ENCODE measurements around the gene PRR11. TPM values are rescaled to one million over a fixed set of nuclear protein-coding genes. Genes with fewer than 3 reads are reported as not detected.

PRR11 gene
- total and polyA plus RNA-seq, 2 of the 4 experiments (the other 2 are of a cell fraction): 8.6 to 24.0 TPM

DNA sequence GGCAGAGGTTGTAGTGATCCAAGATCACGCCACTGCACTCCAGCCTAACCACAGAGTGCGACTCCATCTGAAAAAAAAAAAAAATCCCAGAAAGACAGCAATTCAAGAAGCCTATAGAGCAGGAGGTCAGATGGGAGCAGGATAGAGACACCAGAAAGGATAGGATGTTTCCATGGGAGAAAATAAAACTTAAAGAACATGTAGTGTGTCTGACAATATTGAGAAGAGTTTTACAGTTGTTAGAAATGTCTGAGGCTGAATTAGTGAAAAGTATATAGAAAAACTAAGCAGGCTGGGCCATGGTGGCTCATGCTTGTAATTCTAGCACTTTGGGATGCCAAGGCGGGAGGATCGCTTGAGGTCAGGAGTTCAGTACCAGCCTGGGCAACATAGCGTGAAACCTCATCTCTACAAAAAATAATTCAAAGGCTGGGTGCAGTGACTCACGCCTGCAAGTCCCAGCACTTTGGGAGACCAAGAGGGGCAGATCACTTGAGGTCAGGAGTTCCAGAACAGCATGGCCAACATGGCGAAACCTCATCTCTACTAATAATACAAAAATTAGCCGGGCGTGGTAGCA is 33.6 kb upstream of the PRR11 start:
- Histone ChIP-seq H4K5ac (ENCODE audit: low read depth, low read length) (no peak overlapping the region), H3K18ac (ENCODE audit: low read depth, low read length) (no peak overlapping the region), H4K91ac (ENCODE audit: insufficient read depth, low read depth, low read length) (no peak overlapping the region), H3K9ac (ENCODE audit: low read depth, low read length) (no peak overlapping the region), H3K27me3 (ENCODE audit: control insufficient read depth, insufficient read depth, low read length) (no peaks in the 10 kb centered on the region), H3K4me3 (ENCODE audit: insufficient read depth, low read depth, low read length) (no peak overlapping the region), H2BK15ac (ENCODE audit: low read depth, low read length) (no peak overlapping the region), H3K23ac (ENCODE audit: low read depth, low read length) (no peak overlapping the region), H2BK5ac (ENCODE audit: low read depth, low read length, poor library complexity, severe bottlenecking) (no peak overlapping the region), H3K14ac (replicated peaks; ENCODE audit: low read depth, low read length) (no peak overlapping the region), H3K9me3 (ENCODE audit: control insufficient read depth, insufficient read depth, low read length) (no peaks in the 10 kb centered on the region), H2BK20ac (ENCODE audit: low read depth, low read length) (no peak overlapping the region), H3K79me1 (ENCODE audit: low read depth in 1 of 2, low read length in 2 of 2) (peaks cover 10 to 31% of the 10 kb centered on the region in 2 experiments), H4K8ac (ENCODE audit: low read depth in 2 of 2, low read length in 2 of 2) (no peak overlapping the region), H3K56ac (ENCODE audit: extremely low read depth, insufficient read depth, low read length) (no peak overlapping the region), H2AFZ (replicated peaks; ENCODE audit: low read length, poor library complexity) (no peak overlapping the region), H3K27ac (ENCODE audit: insufficient read depth, low read length) (no peak overlapping the region), H4K20me1 (ENCODE audit: insufficient read depth, low read length) (peaks cover 3% of the 10 kb centered on the region; the same call in 1 of the 2 replicates), H3K36me3 (ENCODE audit: control insufficient read depth, insufficient read depth, low read length) (peaks cover 4% of the 10 kb centered on the region), H3K4me1 (ENCODE audit: control insufficient read depth, insufficient read depth, low read length) (no peaks in the 10 kb centered on the region), H2BK120ac (ENCODE audit: low read depth, low read length) (no peak overlapping the region), H3K9me1 (ENCODE audit: insufficient read depth, low read length) (0 out of 2 replicates have a peak, but pooled peaks cover 2% of the 10 kb centered on the region), H2AK5ac (ENCODE audit: low read depth, low read length) (no peak overlapping the region), H2AK9ac (replicated peaks; ENCODE audit: low read depth, low read length, poor library complexity) (no peak overlapping the region), H3K4ac (ENCODE audit: low read depth, low read length) (no peak overlapping the region), H3K4me2 (ENCODE audit: low read depth, low read length) (no peak overlapping the region)
- CTCF ChIA-PET: no interaction called here
- ATAC-seq (ENCODE audit: low read depth) (no peak), DNase-seq (no peak)
- POLR2A ChIA-PET (ENCODE audit: unreplicated experiment): interaction anchor here (0.5 kb wide), 1 partner anchor 32 kb away, joined by 5 read pairs; no protein-coding TSS in a partner anchor
- TF ChIP-seq CHD1 (IDR thresholded peaks at IDR 0.05; ENCODE audit: low read depth, low read length) (no peak), NFE2L2 (IDR thresholded peaks at IDR 0.05; ENCODE audit: low read depth, low read length) (no peak), CEBPB (IDR thresholded peaks at IDR 0.05; ENCODE audit: low read depth, low read length) (no peak), POLR2A (IDR thresholded peaks at IDR 0.05; ENCODE audit: low read depth, low read length) (no peak), RFX5 (IDR thresholded peaks at IDR 0.05; ENCODE audit: low read depth, low read length) (no peak), FOS (IDR thresholded peaks at IDR 0.05; ENCODE audit: low read depth, low read length) (no peak), RCOR1 (IDR thresholded peaks at IDR 0.05; ENCODE audit: insufficient replicate concordance, low read length) (no peak), BHLHE40 (IDR thresholded peaks at IDR 0.05; ENCODE audit: low read depth, low read length) (no peak), SMC3 (IDR thresholded peaks at IDR 0.05; ENCODE audit: low read depth, low read length) (no peak), RAD21 (IDR thresholded peaks at IDR 0.05; ENCODE audit: low read length) (no peak), MAFK (IDR thresholded peaks at IDR 0.05; ENCODE audit: low read depth, low read length) (no peak), MAZ (IDR thresholded peaks at IDR 0.05; ENCODE audit: borderline replicate concordance, low read depth, low read length) (no peak), MXI1 (IDR thresholded peaks at IDR 0.05; ENCODE audit: borderline replicate concordance, low read depth, low read length) (no peak)
- TF ChIP-seq, protein P1, sequence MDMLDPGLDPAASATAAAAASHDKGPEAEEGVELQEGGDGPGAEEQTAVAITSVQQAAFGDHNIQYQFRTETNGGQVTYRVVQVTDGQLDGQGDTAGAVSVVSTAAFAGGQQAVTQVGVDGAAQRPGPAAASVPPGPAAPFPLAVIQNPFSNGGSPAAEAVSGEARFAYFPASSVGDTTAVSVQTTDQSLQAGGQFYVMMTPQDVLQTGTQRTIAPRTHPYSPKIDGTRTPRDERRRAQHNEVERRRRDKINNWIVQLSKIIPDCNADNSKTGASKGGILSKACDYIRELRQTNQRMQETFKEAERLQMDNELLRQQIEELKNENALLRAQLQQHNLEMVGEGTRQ (IDR thresholded peaks at IDR 0.05; ENCODE audit: low read depth, low read length): no peak
- TF ChIP-seq, protein P2, sequence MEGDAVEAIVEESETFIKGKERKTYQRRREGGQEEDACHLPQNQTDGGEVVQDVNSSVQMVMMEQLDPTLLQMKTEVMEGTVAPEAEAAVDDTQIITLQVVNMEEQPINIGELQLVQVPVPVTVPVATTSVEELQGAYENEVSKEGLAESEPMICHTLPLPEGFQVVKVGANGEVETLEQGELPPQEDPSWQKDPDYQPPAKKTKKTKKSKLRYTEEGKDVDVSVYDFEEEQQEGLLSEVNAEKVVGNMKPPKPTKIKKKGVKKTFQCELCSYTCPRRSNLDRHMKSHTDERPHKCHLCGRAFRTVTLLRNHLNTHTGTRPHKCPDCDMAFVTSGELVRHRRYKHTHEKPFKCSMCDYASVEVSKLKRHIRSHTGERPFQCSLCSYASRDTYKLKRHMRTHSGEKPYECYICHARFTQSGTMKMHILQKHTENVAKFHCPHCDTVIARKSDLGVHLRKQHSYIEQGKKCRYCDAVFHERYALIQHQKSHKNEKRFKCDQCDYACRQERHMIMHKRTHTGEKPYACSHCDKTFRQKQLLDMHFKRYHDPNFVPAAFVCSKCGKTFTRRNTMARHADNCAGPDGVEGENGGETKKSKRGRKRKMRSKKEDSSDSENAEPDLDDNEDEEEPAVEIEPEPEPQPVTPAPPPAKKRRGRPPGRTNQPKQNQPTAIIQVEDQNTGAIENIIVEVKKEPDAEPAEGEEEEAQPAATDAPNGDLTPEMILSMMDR (conservative IDR thresholded peaks at IDR 0.05; ENCODE audit: low read depth, low read length): no peak
- TF ChIP-seq, protein P3, sequence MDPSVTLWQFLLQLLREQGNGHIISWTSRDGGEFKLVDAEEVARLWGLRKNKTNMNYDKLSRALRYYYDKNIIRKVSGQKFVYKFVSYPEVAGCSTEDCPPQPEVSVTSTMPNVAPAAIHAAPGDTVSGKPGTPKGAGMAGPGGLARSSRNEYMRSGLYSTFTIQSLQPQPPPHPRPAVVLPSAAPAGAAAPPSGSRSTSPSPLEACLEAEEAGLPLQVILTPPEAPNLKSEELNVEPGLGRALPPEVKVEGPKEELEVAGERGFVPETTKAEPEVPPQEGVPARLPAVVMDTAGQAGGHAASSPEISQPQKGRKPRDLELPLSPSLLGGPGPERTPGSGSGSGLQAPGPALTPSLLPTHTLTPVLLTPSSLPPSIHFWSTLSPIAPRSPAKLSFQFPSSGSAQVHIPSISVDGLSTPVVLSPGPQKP (IDR thresholded peaks at IDR 0.05; ENCODE audit: borderline replicate concordance, low read depth, low read length): no peak
- intact Hi-C loops (cut with micrococcal nuclease): no loop called here
- in situ Hi-C loops (cut with MboI; ENCODE audit: low sequenced_read_pairs): no loop called here
- WGBS, 2 experiments (ENCODE audit: extremely low coverage in 2 of 2, insufficient read length in 1 of 2): no CpG with 5 or more reads among the region's 9 CpGs
- dilution Hi-C loops (cut with HindIII; ENCODE audit: low sequenced_read_pairs, unreplicated experiment): no loop called here
- BruUV-seq (replicated peaks): no TSS peak
